ACC112 (cell line): Measurements from ENCODE around the gene PRSS2.
"Not testable (repeated sequence)": the region's sequence is repeated elsewhere in the genome, so short reads cannot be mapped to it uniquely, and the experiment has no call there.

ENCODE experiments used
- H2AFZ ChIP-seq: fragments of 200-600 bp; sonication (generic); one replicate; pipeline ENCODE4 v1.6.0; 2017; ENCODE audit warnings: antibody characterized with exemption, low read length; ENCODE audit not compliant: unreplicated experiment
- H3K27ac ChIP-seq: fragments of 200-600 bp; sonication (generic); 2 replicates; pipeline ENCODE4 v1.5.1; 2014; ENCODE audit warnings: low read depth, mild to moderate bottlenecking, antibody characterized with exemption, low read length, moderate library complexity
- H3K27me3 ChIP-seq: fragments of 200-600 bp; sonication (generic); 2 replicates; pipeline ENCODE4 v1.6.1; 2014; ENCODE audit warnings: mild to moderate bottlenecking, antibody characterized with exemption, low read length, moderate library complexity, mixed read lengths; ENCODE audit not compliant: insufficient read depth
- H3K36me3 ChIP-seq: fragments of 200-600 bp; sonication (generic); 2 replicates; pipeline ENCODE4 v1.6.1; 2016; ENCODE audit warnings: mild to moderate bottlenecking, antibody characterized with exemption, low read length, moderate library complexity, mixed read lengths; ENCODE audit not compliant: insufficient read depth
- H3K4me1 ChIP-seq: fragments of 200-600 bp; sonication (generic); one replicate; pipeline ENCODE4 v1.6.1; 2016; ENCODE audit warnings: low read length, mixed read lengths; ENCODE audit not compliant: insufficient read depth, unreplicated experiment, control insufficient read depth
- H3K4me3 ChIP-seq: fragments of 200-600 bp; sonication (generic); 2 replicates; pipeline ENCODE4 v1.5.1; 2014; ENCODE audit warnings: mild to moderate bottlenecking, low read depth, low read length
- H3K79me2 ChIP-seq: fragments of 200-600 bp; sonication (generic); one replicate; pipeline ENCODE4 v1.6.0; 2016; ENCODE audit warnings: low read length; ENCODE audit not compliant: control insufficient read depth, unreplicated experiment, insufficient read depth

Gene PRSS2

GRCh38 chr7:142774826-142775225 lies 4.1 kb downstream of the PRSS2 start:
- H3K27me3 ChIP-seq = peaks cover 34% of the 10 kb centered on the region
- no peaks in the 10 kb centered on the region for H3K36me3 ChIP-seq
- peaks cover 9% of the 10 kb centered on the region for H3K4me1 ChIP-seq
- H3K4me3 ChIP-seq = no peak overlapping the region
- no peak overlapping the region for H2AFZ ChIP-seq
- no peaks in the 10 kb centered on the region for H3K79me2 ChIP-seq
- no peak overlapping the region for H3K27ac ChIP-seq

GRCh38 chr7:142775351-142776115 lies 4.8 kb downstream of the PRSS2 start:
- H3K27me3 ChIP-seq = peaks cover 33% of the 10 kb centered on the region
- not testable (repeated sequence) for H3K4me3 ChIP-seq, H3K27ac ChIP-seq, H3K79me2 ChIP-seq, H2AFZ ChIP-seq, H3K4me1 ChIP-seq, H3K36me3 ChIP-seq

- H3K27ac ChIP-seq = no peak overlapping the region
- no peaks in the 10 kb centered on the region for H3K36me3 ChIP-seq
- no peak overlapping the region for H3K4me3 ChIP-seq
- peaks cover 9% of the 10 kb centered on the region for H3K4me1 ChIP-seq
- H3K79me2 ChIP-seq = no peaks in the 10 kb centered on the region
- H2AFZ ChIP-seq = no peak overlapping the region
- peaks cover 25% of the 10 kb centered on the region for H3K27me3 ChIP-seq
These were observed 5.6 kb downstream of the PRSS2 start for GRCh38 chr7:142776206-142776844.

GRCh38 chr7:142776845-142777225 lies 6.1 kb downstream of the PRSS2 start:
- not testable (repeated sequence) for H3K36me3 ChIP-seq, H3K4me1 ChIP-seq, H3K27ac ChIP-seq, H3K4me3 ChIP-seq, H3K79me2 ChIP-seq, H2AFZ ChIP-seq
- H3K27me3 ChIP-seq = peaks cover 20% of the 10 kb centered on the region; the same call in 1 of the 2 replicates

- H3K79me2 ChIP-seq = no peaks in the 10 kb centered on the region
- no peak overlapping the region for H2AFZ ChIP-seq
- H3K4me3 ChIP-seq = no peak overlapping the region
- H3K27ac ChIP-seq = no peak overlapping the region
- H3K4me1 ChIP-seq = peaks cover 9% of the 10 kb centered on the region
- no peaks in the 10 kb centered on the region for H3K36me3 ChIP-seq
- peaks cover 19% of the 10 kb centered on the region; the same call in 1 of the 2 replicates for H3K27me3 ChIP-seq
These were observed 6.5 kb downstream of the PRSS2 start for GRCh38 chr7:142777318-142777717.

GRCh38 chr7:142782922-142783900 lies 12.4 kb downstream of the PRSS2 start:
- no peaks in the 10 kb centered on the region for H3K79me2 ChIP-seq
- H3K36me3 ChIP-seq = no peaks in the 10 kb centered on the region
- peaks cover 4% of the 10 kb centered on the region; the same call in 1 of the 2 replicates for H3K27me3 ChIP-seq
- peak overlapping the region; percentile 77 for H3K4me3 ChIP-seq
- no peak overlapping the region for H3K27ac ChIP-seq
- peak overlapping the region; percentile 86 for H2AFZ ChIP-seq
- H3K4me1 ChIP-seq = no peaks in the 10 kb centered on the region

GRCh38 chr7:142784096-142784495 lies 13.3 kb downstream of the PRSS2 start:
- no peak overlapping the region for H2AFZ ChIP-seq
- H3K4me1 ChIP-seq = no peaks in the 10 kb centered on the region
- H3K36me3 ChIP-seq = no peaks in the 10 kb centered on the region
- H3K27ac ChIP-seq = no peak overlapping the region
- peaks cover 8% of the 10 kb centered on the region; the same call in 1 of the 2 replicates for H3K27me3 ChIP-seq
- H3K79me2 ChIP-seq = no peaks in the 10 kb centered on the region
- no peak overlapping the region for H3K4me3 ChIP-seq

GRCh38 chr7:142784716-142785115 lies 13.9 kb downstream of the PRSS2 start:
- H3K4me1 ChIP-seq = no peaks in the 10 kb centered on the region

GRCh38 chr7:142785841-142786250 lies 15.1 kb downstream of the PRSS2 start:
- Histone ChIP-seq H3K27ac (no peak overlapping the region), H3K27me3 (peaks cover 25% of the 10 kb centered on the region), H2AFZ (no peak overlapping the region), H3K36me3 (no peaks in the 10 kb centered on the region), H3K4me1 (no peaks in the 10 kb centered on the region), H3K79me2 (no peaks in the 10 kb centered on the region), H3K4me3 (no peak overlapping the region)

More at GRCh38 chr7:142784716-142785115, 13.9 kb downstream of the PRSS2 start:
- Histone ChIP-seq H3K27me3 (peaks cover 14% of the 10 kb centered on the region; the same call in 1 of the 2 replicates), H3K27ac (no peak overlapping the region), H3K36me3 (no peaks in the 10 kb centered on the region), H3K79me2 (no peaks in the 10 kb centered on the region), H3K4me3 (no peak overlapping the region), H2AFZ (no peak overlapping the region)

- no peaks in the 10 kb centered on the region for H3K4me1 ChIP-seq
These were observed 16.4 kb downstream of the PRSS2 start for GRCh38 chr7:142787034-142787768.

More at GRCh38 chr7:142787034-142787768, 16.4 kb downstream of the PRSS2 start:
- no peak overlapping the region for H3K27ac ChIP-seq
- H3K27me3 ChIP-seq = peaks cover 22% of the 10 kb centered on the region
- H3K4me3 ChIP-seq = no peak overlapping the region
- no peaks in the 10 kb centered on the region for H3K79me2 ChIP-seq
- H2AFZ ChIP-seq = no peak overlapping the region
- H3K36me3 ChIP-seq = no peaks in the 10 kb centered on the region
